Prostate gland (tissue), 2 donors: ENCODE data around the gene CIT. TPM values are rescaled to one million over a fixed set of nuclear protein-coding genes. Genes with fewer than 3 reads are reported as not detected.

Source experiments
- DNase-seq: peaks from one replicate; pipeline ENCODE4 v3.0.0-alpha.2; 2019; ENCODE audit warnings: low spot score
- H3K27ac ChIP-seq, 2 donors: fragments of 200-600 bp; sonication (generic); 2 replicates each; pipeline ENCODE4 v1.5.1; 2017 to 2019
- H3K27me3 ChIP-seq: fragments of 200-600 bp; sonication (generic); replicated peaks from 2 replicates; pipeline ENCODE4 v1.5.1; 2019; ENCODE audit not compliant: insufficient read depth
- H3K36me3 ChIP-seq, 2 donors: fragments of 200-600 bp; sonication (generic); 1 replicate in 1 of 2; 2 replicates in 1 of 2; pipeline versions ENCODE4 v1.5.1 to v1.8.1; 2017 to 2019
- H3K4me1 ChIP-seq: fragments of 200-600 bp; sonication (generic); replicated peaks from 2 replicates; pipeline ENCODE4 v1.5.1; 2019
- H3K4me3 ChIP-seq, 2 donors: fragments of 200-600 bp; sonication (generic); 2 replicates each; pipeline ENCODE4 v1.5.1; 2017 to 2019
- H3K9me3 ChIP-seq: fragments of 200-600 bp; sonication (generic); 2 replicates; pipeline ENCODE4 v1.5.1; 2017
- POLR2A ChIP-seq: fragments of 450-650 bp; IDR thresholded peaks from one replicate; pipeline ENCODE4 v1.6.1; 2016; ENCODE audit warnings: antibody characterized with exemption, mild to moderate bottlenecking
- POLR2AphosphoS5 ChIP-seq: sonication (generic); formaldehyde crosslinking; IDR thresholded peaks from one replicate; pipeline ENCODE4 v1.6.1; 2017; ENCODE audit warnings: antibody characterized with exemption
- WGBS: methylation state at CpG from one replicate; pipeline ENCODE4 v1.1.5; 2018; 5-methylcytosine and 5-hydroxymethylcytosine counted together
- intact Hi-C: fragments of 100-400 bp; cut with DNase I; formaldehyde crosslinking; loops from one replicate; pipeline ENCODE4 v1.14.2; 2022
- total RNA-seq, 2 donors: library from RNA; depleted of rRNA; stranded (reverse); fragments of >200 nt; gene quantifications; one replicate each; pipeline ENCODE4 v1.1.0, GENCODE V29; 2016
- TF ChIP-seq, protein P1 (sequence below), 4 experiments: fragments of 200-600 bp in 2 of 4; fragments of 450-650 bp in 2 of 4; sonication (generic) in 2 of 4; IDR thresholded peaks; 1 replicate in 3 of 4; 2 replicates in 1 of 4; pipeline ENCODE4 v1.5.1; 2016 to 2019; ENCODE audit warnings: antibody characterized with exemption in 4 of 4, mild to moderate bottlenecking in 2 of 4, moderate library complexity in 2 of 4

The CIT gene
- total RNA-seq, 2 donors from 2014 or later, result 2.6 to 13.1 TPM

DNA sequence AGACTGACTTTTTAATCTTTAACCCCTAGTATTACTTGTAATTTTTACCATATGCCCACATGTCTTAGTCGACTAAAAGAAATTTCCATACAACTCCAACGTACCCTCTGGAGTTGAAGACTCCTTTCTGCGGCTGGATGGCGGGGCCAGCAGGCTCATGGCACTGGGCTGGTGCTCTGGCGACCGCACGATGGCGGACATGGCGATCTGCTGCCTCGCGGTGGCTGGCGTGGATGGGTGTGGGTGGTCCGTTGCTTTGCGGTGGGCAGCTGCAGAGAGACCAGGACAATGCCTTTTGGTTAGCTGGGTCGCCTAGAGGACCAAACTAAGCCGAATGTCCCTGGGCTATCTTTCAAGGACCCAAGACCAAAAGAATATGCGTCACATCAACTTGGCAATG lies 159.0 kb downstream of the CIT start:
- Histone ChIP-seq H3K4me3 (no peak overlapping the region), H3K27me3 (no peaks in the 10 kb centered on the region), H3K36me3 (no peaks in the 10 kb centered on the region), H3K4me1 (no peaks in the 10 kb centered on the region), H3K9me3 (no peaks in the 10 kb centered on the region), H3K27ac (no peak overlapping the region)
- intact Hi-C loops, result no loop called here
- no peak for DNase-seq
- 96% methylated on average over 17 of the region's 17 CpGs for WGBS
- TF ChIP-seq, protein P1, sequence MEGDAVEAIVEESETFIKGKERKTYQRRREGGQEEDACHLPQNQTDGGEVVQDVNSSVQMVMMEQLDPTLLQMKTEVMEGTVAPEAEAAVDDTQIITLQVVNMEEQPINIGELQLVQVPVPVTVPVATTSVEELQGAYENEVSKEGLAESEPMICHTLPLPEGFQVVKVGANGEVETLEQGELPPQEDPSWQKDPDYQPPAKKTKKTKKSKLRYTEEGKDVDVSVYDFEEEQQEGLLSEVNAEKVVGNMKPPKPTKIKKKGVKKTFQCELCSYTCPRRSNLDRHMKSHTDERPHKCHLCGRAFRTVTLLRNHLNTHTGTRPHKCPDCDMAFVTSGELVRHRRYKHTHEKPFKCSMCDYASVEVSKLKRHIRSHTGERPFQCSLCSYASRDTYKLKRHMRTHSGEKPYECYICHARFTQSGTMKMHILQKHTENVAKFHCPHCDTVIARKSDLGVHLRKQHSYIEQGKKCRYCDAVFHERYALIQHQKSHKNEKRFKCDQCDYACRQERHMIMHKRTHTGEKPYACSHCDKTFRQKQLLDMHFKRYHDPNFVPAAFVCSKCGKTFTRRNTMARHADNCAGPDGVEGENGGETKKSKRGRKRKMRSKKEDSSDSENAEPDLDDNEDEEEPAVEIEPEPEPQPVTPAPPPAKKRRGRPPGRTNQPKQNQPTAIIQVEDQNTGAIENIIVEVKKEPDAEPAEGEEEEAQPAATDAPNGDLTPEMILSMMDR (IDR thresholded peaks at IDR 0.05), result no peak
- TF ChIP-seq POLR2A (no peak), POLR2AphosphoS5 (no peak)

DNA sequence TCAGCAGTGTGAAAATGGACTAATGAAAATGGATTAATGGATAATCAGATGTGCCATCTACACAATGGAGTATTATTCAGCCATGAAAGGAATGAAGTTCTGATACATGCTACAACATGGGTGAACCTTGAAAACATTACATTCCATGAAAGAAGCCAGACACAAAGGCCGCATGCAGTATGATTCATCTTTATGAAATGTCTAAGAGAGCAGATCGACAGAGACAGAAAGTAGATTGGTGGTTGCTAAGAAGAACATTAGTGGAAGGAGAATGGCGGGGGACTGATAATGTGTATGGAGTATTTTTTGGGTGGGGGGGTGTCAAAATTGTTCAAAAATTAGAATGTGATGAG lies 161.9 kb downstream of the CIT start:
- 95% methylated on average over 3 of the region's 3 CpGs for WGBS
- H3K36me3 ChIP-seq, result no peaks in the 10 kb centered on the region
- no peaks in the 10 kb centered on the region for H3K27me3 ChIP-seq
- H3K4me1 ChIP-seq, result no peaks in the 10 kb centered on the region
- DNase-seq, result no peak
- no peak for TF ChIP-seq POLR2A
- H3K4me3 ChIP-seq, result no peak overlapping the region
- intact Hi-C loops, result no loop called here
- no peaks in the 10 kb centered on the region for H3K9me3 ChIP-seq
- no peak overlapping the region for H3K27ac ChIP-seq

DNA sequence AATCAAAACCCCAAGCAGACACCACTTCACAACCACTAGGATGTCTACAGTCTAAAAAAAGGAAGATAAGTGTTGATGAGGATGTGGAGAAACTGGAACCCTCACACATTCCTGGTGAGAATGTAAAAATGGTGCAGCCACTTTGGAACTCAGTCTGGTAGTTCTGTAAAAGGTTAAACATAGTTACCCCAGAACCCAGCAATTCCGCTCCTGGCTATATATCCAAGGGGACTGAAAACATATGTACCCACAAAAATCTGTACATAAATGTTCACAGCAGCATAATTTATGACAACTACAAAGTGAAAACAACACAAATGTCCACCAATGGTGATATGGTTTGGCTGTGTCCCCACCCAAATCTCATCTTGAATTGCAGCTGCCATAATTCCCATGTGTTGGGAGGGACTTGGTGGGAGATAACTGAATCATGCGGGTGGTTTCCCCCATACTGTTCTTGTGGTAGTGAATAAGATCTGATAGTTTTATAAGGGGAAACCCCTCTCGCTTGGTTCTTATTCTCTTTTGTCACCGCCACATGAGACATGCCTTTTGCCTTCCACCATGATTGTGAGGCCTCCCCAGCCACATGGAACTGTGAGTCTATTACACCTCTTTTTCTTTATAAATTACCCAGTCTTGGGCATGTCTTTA lies 162.4 kb downstream of the CIT start:
- intact Hi-C loops, result no loop called here
- H3K27me3 ChIP-seq, result no peaks in the 10 kb centered on the region
- H3K9me3 ChIP-seq, result no peaks in the 10 kb centered on the region
- TF ChIP-seq POLR2A, result no peak
- TF ChIP-seq, protein P1 (IDR thresholded peaks at IDR 0.05), result no peak
- no peak for TF ChIP-seq POLR2AphosphoS5
- H3K27ac ChIP-seq, result no peak overlapping the region
- WGBS, result 97% methylated on average over 4 of the region's 4 CpGs
- no peaks in the 10 kb centered on the region for H3K4me1 ChIP-seq
- DNase-seq, result no peak
- H3K4me3 ChIP-seq, result no peak overlapping the region
- no peaks in the 10 kb centered on the region for H3K36me3 ChIP-seq

DNA sequence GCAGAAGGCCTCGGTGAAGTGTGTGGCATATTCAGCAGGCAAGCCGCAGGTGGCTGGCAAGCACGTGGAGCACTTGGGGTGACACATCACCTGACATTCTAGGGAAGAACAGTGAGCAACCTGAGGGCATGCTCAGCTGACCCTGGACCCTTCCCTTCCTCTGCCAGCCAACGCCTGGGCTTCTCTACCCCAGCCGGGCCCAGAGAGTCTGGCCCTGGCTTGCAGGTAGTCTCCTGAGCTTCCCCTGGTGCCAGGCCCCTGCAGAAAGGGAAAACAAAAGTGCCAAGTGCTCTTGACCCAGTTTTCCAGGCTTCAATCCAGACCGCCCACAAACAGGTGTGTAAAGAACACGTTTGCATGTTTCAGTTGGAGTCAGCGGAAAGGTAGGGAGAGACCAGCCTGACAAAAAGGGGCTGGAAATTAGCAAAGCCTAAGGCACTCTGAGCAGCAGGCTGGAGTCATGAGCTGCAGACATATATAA lies 163.5 kb downstream of the CIT start:
- H3K27me3 ChIP-seq, result no peaks in the 10 kb centered on the region
- H3K4me3 ChIP-seq, result no peak overlapping the region
- H3K4me1 ChIP-seq, result no peaks in the 10 kb centered on the region
- H3K27ac ChIP-seq, result no peak overlapping the region
- WGBS, result 83% methylated on average over 8 of the region's 8 CpGs
- no peaks in the 10 kb centered on the region for H3K36me3 ChIP-seq
- intact Hi-C loops, result no loop called here
- TF ChIP-seq, protein P1 (IDR thresholded peaks at IDR 0.05), result no peak
- TF ChIP-seq POLR2A (no peak), POLR2AphosphoS5 (no peak)
- no peak for DNase-seq
- H3K9me3 ChIP-seq, result no peaks in the 10 kb centered on the region

DNA sequence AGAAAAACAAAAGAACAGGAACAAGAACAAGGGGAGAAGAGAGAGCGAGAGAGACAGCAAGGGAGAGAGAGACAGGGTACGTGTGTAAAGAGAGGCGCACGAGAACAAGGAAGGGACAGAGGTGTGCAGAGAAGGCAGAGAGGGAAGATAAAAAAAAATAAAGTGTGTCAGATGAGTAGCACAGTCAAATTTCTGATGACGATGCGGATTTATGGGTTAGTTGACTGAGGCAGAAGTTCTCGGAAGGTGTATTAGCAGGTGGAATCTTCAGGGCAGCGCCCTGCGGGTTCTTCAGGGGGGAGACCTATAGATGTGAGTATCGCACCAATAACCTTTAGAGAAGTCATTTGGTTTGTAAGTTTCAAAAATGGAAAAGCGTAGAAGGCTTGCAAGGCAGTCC lies 164.4 kb downstream of the CIT start:
- intact Hi-C loops, result no loop called here
- WGBS, result 96% methylated on average over 11 of the region's 11 CpGs
- Histone ChIP-seq H3K27me3 (no peaks in the 10 kb centered on the region), H3K4me1 (no peaks in the 10 kb centered on the region), H3K36me3 (no peaks in the 10 kb centered on the region), H3K27ac (no peak overlapping the region), H3K9me3 (no peaks in the 10 kb centered on the region), H3K4me3 (no peak overlapping the region)
- DNase-seq, result no peak
- TF ChIP-seq, protein P1 (IDR thresholded peaks at IDR 0.05), result no peak
- no peak for TF ChIP-seq POLR2A
- TF ChIP-seq POLR2AphosphoS5, result no peak
